ENCODE measurements around the gene NOTCH2.
A peak's percentile ranks its signal among the peaks of the same experiment; 100 is the strongest.
"Not testable (repeated sequence)": the region's sequence is repeated elsewhere in the genome, so short reads cannot be mapped to it uniquely, and the experiment has no call there.

The NOTCH2 gene

GRCh38 chr1:120069067-120069919, at the start of gene NOTCH2:
TSS of gene NOTCH2 (minus strand) at chr1:120069662. CDS start at chr1:120069406, 256 bp downstream.
- H3K9me2 ChIP-seq (replicated peaks; ENCODE audit: control insufficient read depth, low read length); H3K36me3 ChIP-seq (ENCODE audit: control insufficient read depth, low read length); H3K79me2 ChIP-seq (ENCODE audit: control insufficient read depth, low read length); H3K27ac ChIP-seq (ENCODE audit: low read depth, low read length); H3K4me1 ChIP-seq (ENCODE audit: control insufficient read depth, low read length); H4K20me1 ChIP-seq (ENCODE audit: control insufficient read depth, insufficient read depth, low read depth, low read length); H3K9me3 ChIP-seq (ENCODE audit: control insufficient read depth, insufficient read depth, low read length); H3F3A ChIP-seq (ENCODE audit: control insufficient read depth, insufficient read depth); H3K27me3 ChIP-seq (ENCODE audit: control insufficient read depth, low read length): not testable (repeated sequence)
- Histone ChIP-seq H3K4me2 (ENCODE audit: low read length) (peak within 1 kb of the TSS; percentile 52), H3K4me3 (ENCODE audit: low read length) (peak within 1 kb of the TSS; percentile 52)

- not testable (repeated sequence) for H3F3A ChIP-seq (ENCODE audit: control insufficient read depth, insufficient read depth); H3K4me3 ChIP-seq (ENCODE audit: low read length); H3K4me2 ChIP-seq (ENCODE audit: low read length); H3K4me1 ChIP-seq (ENCODE audit: control insufficient read depth, low read length); H3K9me3 ChIP-seq (ENCODE audit: control insufficient read depth, insufficient read depth, low read length); H4K20me1 ChIP-seq (ENCODE audit: control insufficient read depth, insufficient read depth, low read depth, low read length); H3K79me2 ChIP-seq (ENCODE audit: control insufficient read depth, low read length); H3K9me2 ChIP-seq (replicated peaks; ENCODE audit: control insufficient read depth, low read length); H3K36me3 ChIP-seq (ENCODE audit: control insufficient read depth, low read length); H3K27ac ChIP-seq (ENCODE audit: low read depth, low read length); H3K27me3 ChIP-seq (ENCODE audit: control insufficient read depth, low read length)
Measured at GRCh38 chr1:120117371-120118177, 48.1 kb upstream of the NOTCH2 start.

- H3K4me2 ChIP-seq (ENCODE audit: low read length); H3K27me3 ChIP-seq (ENCODE audit: control insufficient read depth, low read length); H3K4me1 ChIP-seq (ENCODE audit: control insufficient read depth, low read length); H4K20me1 ChIP-seq (ENCODE audit: control insufficient read depth, insufficient read depth, low read depth, low read length); H3K9me3 ChIP-seq (ENCODE audit: control insufficient read depth, insufficient read depth, low read length); H3K4me3 ChIP-seq (ENCODE audit: low read length); H3K27ac ChIP-seq (ENCODE audit: low read depth, low read length); H3K79me2 ChIP-seq (ENCODE audit: control insufficient read depth, low read length); H3F3A ChIP-seq (ENCODE audit: control insufficient read depth, insufficient read depth); H3K36me3 ChIP-seq (ENCODE audit: control insufficient read depth, low read length); H3K9me2 ChIP-seq (replicated peaks; ENCODE audit: control insufficient read depth, low read length): not testable (repeated sequence)
Measured at GRCh38 chr1:120116094-120116493, 46.6 kb upstream of the NOTCH2 start.

- not testable (repeated sequence) for H3K4me3 ChIP-seq (ENCODE audit: low read length); H4K20me1 ChIP-seq (ENCODE audit: control insufficient read depth, insufficient read depth, low read depth, low read length); H3K36me3 ChIP-seq (ENCODE audit: control insufficient read depth, low read length); H3K4me2 ChIP-seq (ENCODE audit: low read length); H3K27ac ChIP-seq (ENCODE audit: low read depth, low read length); H3K27me3 ChIP-seq (ENCODE audit: control insufficient read depth, low read length); H3K9me3 ChIP-seq (ENCODE audit: control insufficient read depth, insufficient read depth, low read length); H3K9me2 ChIP-seq (replicated peaks; ENCODE audit: control insufficient read depth, low read length); H3K79me2 ChIP-seq (ENCODE audit: control insufficient read depth, low read length); H3F3A ChIP-seq (ENCODE audit: control insufficient read depth, insufficient read depth); H3K4me1 ChIP-seq (ENCODE audit: control insufficient read depth, low read length)
Measured at GRCh38 chr1:120113134-120113533, 43.7 kb upstream of the NOTCH2 start.

- not testable (repeated sequence) for H3K36me3 ChIP-seq (ENCODE audit: control insufficient read depth, low read length); H3K27ac ChIP-seq (ENCODE audit: low read depth, low read length); H3K9me3 ChIP-seq (ENCODE audit: control insufficient read depth, insufficient read depth, low read length)
Measured at GRCh38 chr1:120112212-120112611, 42.8 kb upstream of the NOTCH2 start.

GRCh38 chr1:120111771-120112170, 42.3 kb upstream of the NOTCH2 start:
- not testable (repeated sequence) for H3K79me2 ChIP-seq (ENCODE audit: control insufficient read depth, low read length); H3K36me3 ChIP-seq (ENCODE audit: control insufficient read depth, low read length); H3K4me2 ChIP-seq (ENCODE audit: low read length); H3K9me2 ChIP-seq (replicated peaks; ENCODE audit: control insufficient read depth, low read length); H3K4me3 ChIP-seq (ENCODE audit: low read length); H3K9me3 ChIP-seq (ENCODE audit: control insufficient read depth, insufficient read depth, low read length); H3F3A ChIP-seq (ENCODE audit: control insufficient read depth, insufficient read depth); H3K27me3 ChIP-seq (ENCODE audit: control insufficient read depth, low read length); H3K27ac ChIP-seq (ENCODE audit: low read depth, low read length); H4K20me1 ChIP-seq (ENCODE audit: control insufficient read depth, insufficient read depth, low read depth, low read length); H3K4me1 ChIP-seq (ENCODE audit: control insufficient read depth, low read length)

More at GRCh38 chr1:120112212-120112611, 42.8 kb upstream of the NOTCH2 start:
- not testable (repeated sequence) for H3K4me3 ChIP-seq (ENCODE audit: low read length); H3K4me1 ChIP-seq (ENCODE audit: control insufficient read depth, low read length); H3K9me2 ChIP-seq (replicated peaks; ENCODE audit: control insufficient read depth, low read length); H3K79me2 ChIP-seq (ENCODE audit: control insufficient read depth, low read length); H3F3A ChIP-seq (ENCODE audit: control insufficient read depth, insufficient read depth); H3K27me3 ChIP-seq (ENCODE audit: control insufficient read depth, low read length); H4K20me1 ChIP-seq (ENCODE audit: control insufficient read depth, insufficient read depth, low read depth, low read length); H3K4me2 ChIP-seq (ENCODE audit: low read length)

- not testable (repeated sequence) for H3K9me2 ChIP-seq (replicated peaks; ENCODE audit: control insufficient read depth, low read length); H3K79me2 ChIP-seq (ENCODE audit: control insufficient read depth, low read length); H3K27me3 ChIP-seq (ENCODE audit: control insufficient read depth, low read length); H3K4me3 ChIP-seq (ENCODE audit: low read length); H3K4me1 ChIP-seq (ENCODE audit: control insufficient read depth, low read length); H3K27ac ChIP-seq (ENCODE audit: low read depth, low read length); H3K4me2 ChIP-seq (ENCODE audit: low read length); H3K36me3 ChIP-seq (ENCODE audit: control insufficient read depth, low read length); H3K9me3 ChIP-seq (ENCODE audit: control insufficient read depth, insufficient read depth, low read length); H3F3A ChIP-seq (ENCODE audit: control insufficient read depth, insufficient read depth); H4K20me1 ChIP-seq (ENCODE audit: control insufficient read depth, insufficient read depth, low read depth, low read length)
Measured at GRCh38 chr1:120111008-120111407, 41.5 kb upstream of the NOTCH2 start.

GRCh38 chr1:120109656-120110055, 40.2 kb upstream of the NOTCH2 start:
- not testable (repeated sequence) for H3K4me2 ChIP-seq (ENCODE audit: low read length); H3F3A ChIP-seq (ENCODE audit: control insufficient read depth, insufficient read depth); H3K9me2 ChIP-seq (replicated peaks; ENCODE audit: control insufficient read depth, low read length); H3K79me2 ChIP-seq (ENCODE audit: control insufficient read depth, low read length); H3K36me3 ChIP-seq (ENCODE audit: control insufficient read depth, low read length); H3K9me3 ChIP-seq (ENCODE audit: control insufficient read depth, insufficient read depth, low read length); H3K4me3 ChIP-seq (ENCODE audit: low read length); H3K27me3 ChIP-seq (ENCODE audit: control insufficient read depth, low read length); H4K20me1 ChIP-seq (ENCODE audit: control insufficient read depth, insufficient read depth, low read depth, low read length); H3K27ac ChIP-seq (ENCODE audit: low read depth, low read length); H3K4me1 ChIP-seq (ENCODE audit: control insufficient read depth, low read length)
